Cardiac muscle cell (in vitro differentiated cells and primary cell): ENCODE measurements around the gene SNORC. TPM values are rescaled to one million over a fixed set of nuclear protein-coding genes. Genes with fewer than 3 reads are reported as not detected.

Experiments used
- DNase-seq, 2 donors: peaks; one replicate each; pipeline versions ENCODE4 v3.0.0 to v3.0.0-alpha.2; 2010 to 2017; ENCODE audit warnings: low read depth in 1 of 2, low spot score in 1 of 2
- H3K27ac ChIP-seq: fragments of 200-600 bp; sonication (generic); 2 replicates; pipeline ENCODE4 v1.5.1; 2016
- H3K27me3 ChIP-seq: fragments of 200-600 bp; sonication (generic); 2 replicates; pipeline ENCODE4 v1.6.0; 2016; ENCODE audit warnings: control low read depth
- H3K36me3 ChIP-seq: fragments of 200-600 bp; sonication (generic); 2 replicates; pipeline ENCODE4 v1.5.1; 2016; ENCODE audit warnings: control low read depth
- H3K4me1 ChIP-seq: fragments of 200-600 bp; sonication (generic); 2 replicates; pipeline ENCODE4 v1.8.1; 2017; ENCODE audit warnings: low read depth, mild to moderate bottlenecking, mixed run types
- H3K4me3 ChIP-seq: fragments of 200-600 bp; sonication (generic); 2 replicates; pipeline ENCODE4 v1.5.1; 2016; ENCODE audit warnings: mild to moderate bottlenecking
- H3K9me3 ChIP-seq: fragments of 200-600 bp; sonication (generic); 2 replicates; pipeline ENCODE4 v1.5.1; 2017; ENCODE audit warnings: low read depth, mild to moderate bottlenecking, control low read depth
- polyA plus RNA-seq: library from polyadenylated mRNA; unstranded; fragments of >200 nt; fragmentation: Nextera tagmentation; extraction: Ambion mirVana; gene quantifications from 2 replicates; pipeline ENCODE4 v1.2.1, GENCODE V29; 2016
- total RNA-seq: library from RNA; depleted of rRNA; stranded (reverse); fragments of >200 nt; gene quantifications from 2 replicates; pipeline ENCODE4 v1.2.3, GENCODE V29; 2016
- TF ChIP-seq, protein P1 (sequence below): IDR thresholded peaks from 2 replicates; pipeline ENCODE4 v1.5.1; 2012; ENCODE audit warnings: low read depth, mild to moderate bottlenecking, low read length

SNORC gene
- total and polyA plus RNA-seq, 2 experiments from 2014 or later: 2.3 to 13.1 TPM

DNA sequence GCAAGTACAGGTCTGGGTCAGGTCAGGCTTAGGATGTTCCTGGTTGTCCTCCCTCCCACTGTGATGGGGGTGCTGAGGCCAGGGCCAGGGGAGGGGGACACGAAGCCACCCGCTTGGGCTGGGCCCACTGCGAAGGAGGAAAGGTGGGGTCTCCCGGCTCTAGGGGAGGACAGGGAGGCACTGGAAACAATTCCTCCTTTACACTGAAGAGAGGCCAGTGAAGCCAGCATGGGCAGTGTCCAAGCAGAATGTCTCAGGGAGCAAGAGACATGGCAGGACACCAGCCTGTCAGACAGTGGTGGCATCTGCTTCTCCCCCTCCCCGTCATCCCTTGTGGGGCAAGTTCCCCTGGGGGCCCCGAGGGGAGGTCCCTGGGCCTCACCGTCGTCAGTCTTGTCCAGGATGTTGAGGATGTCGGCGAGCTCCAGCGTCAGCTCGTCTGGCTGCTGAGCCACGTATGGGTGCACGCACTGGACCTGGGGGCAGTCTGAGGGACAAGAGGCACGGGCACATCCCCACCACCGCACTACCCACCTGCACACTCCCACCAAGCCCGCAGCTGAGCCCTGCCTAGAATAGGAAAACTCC, 10.8 kb downstream of the SNORC start:
- Histone ChIP-seq H3K4me3 (no peak overlapping the region), H3K4me1 (no peaks in the 10 kb centered on the region), H3K27ac (no peak overlapping the region), H3K27me3 (peaks cover 22% of the 10 kb centered on the region), H3K36me3 (no peaks in the 10 kb centered on the region), H3K9me3 (no peaks in the 10 kb centered on the region)
- TF ChIP-seq, protein P1, sequence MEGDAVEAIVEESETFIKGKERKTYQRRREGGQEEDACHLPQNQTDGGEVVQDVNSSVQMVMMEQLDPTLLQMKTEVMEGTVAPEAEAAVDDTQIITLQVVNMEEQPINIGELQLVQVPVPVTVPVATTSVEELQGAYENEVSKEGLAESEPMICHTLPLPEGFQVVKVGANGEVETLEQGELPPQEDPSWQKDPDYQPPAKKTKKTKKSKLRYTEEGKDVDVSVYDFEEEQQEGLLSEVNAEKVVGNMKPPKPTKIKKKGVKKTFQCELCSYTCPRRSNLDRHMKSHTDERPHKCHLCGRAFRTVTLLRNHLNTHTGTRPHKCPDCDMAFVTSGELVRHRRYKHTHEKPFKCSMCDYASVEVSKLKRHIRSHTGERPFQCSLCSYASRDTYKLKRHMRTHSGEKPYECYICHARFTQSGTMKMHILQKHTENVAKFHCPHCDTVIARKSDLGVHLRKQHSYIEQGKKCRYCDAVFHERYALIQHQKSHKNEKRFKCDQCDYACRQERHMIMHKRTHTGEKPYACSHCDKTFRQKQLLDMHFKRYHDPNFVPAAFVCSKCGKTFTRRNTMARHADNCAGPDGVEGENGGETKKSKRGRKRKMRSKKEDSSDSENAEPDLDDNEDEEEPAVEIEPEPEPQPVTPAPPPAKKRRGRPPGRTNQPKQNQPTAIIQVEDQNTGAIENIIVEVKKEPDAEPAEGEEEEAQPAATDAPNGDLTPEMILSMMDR: no peak
- no peak for DNase-seq

DNA sequence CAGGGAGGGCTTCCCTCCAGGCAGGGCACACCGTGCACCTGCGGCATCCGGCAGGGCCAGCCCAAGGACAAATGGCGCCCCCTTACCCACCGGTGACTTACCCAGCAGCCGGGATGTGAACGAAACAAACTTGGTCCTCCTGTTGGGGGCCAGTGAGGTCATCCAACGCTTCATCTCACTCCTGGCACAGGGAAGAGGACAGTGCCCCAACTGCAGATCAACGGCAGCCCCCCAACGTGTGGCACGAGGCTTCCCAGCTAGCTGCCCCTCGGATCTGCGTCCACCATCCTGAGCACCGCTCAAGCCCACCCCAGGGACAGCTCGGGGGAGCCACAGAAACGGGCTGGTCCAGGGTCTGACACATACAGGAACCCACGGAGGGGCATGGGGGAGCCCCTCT, 12.0 kb downstream of the SNORC start:
- Histone ChIP-seq H3K4me1 (no peaks in the 10 kb centered on the region), H3K4me3 (no peak overlapping the region), H3K27ac (no peak overlapping the region), H3K27me3 (peaks cover 9% of the 10 kb centered on the region), H3K36me3 (no peaks in the 10 kb centered on the region), H3K9me3 (no peaks in the 10 kb centered on the region)
- DNase-seq: no peak
- TF ChIP-seq, protein P1: no peak

DNA sequence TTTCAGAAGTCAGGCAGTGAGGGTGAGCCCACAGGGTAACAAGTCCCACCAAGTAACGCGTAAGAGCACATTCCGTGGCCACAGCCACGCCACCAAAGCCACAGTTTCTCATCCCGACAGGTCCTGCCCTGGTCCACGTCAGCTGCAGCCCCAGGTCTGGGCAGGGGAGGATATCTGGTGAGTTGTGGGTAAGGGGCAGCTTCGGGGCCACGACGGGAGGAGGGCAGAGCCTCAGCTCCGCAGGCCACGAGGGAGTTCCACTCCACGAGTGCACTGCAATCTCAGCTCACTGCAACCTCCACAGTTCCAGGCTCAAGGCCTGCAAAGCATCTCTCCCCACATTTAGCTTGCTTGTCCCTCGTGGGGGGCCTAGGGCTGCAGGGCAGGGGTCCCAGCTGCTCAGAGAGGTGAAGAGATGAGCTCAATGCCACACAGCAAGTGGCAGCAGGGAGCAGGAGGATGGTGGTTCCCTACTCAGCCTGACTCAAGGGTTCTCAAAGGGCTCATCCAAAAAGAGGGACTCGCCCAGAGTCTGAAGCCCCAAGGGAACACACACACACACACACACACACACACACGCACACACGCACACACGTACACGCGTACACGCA, 12.5 kb downstream of the SNORC start:
- Histone ChIP-seq H3K36me3 (no peaks in the 10 kb centered on the region), H3K27me3 (peaks cover 4% of the 10 kb centered on the region), H3K4me1 (no peaks in the 10 kb centered on the region), H3K9me3 (no peaks in the 10 kb centered on the region), H3K4me3 (no peak overlapping the region), H3K27ac (no peak overlapping the region)
- DNase-seq: no peak
- TF ChIP-seq, protein P1: no peak

DNA sequence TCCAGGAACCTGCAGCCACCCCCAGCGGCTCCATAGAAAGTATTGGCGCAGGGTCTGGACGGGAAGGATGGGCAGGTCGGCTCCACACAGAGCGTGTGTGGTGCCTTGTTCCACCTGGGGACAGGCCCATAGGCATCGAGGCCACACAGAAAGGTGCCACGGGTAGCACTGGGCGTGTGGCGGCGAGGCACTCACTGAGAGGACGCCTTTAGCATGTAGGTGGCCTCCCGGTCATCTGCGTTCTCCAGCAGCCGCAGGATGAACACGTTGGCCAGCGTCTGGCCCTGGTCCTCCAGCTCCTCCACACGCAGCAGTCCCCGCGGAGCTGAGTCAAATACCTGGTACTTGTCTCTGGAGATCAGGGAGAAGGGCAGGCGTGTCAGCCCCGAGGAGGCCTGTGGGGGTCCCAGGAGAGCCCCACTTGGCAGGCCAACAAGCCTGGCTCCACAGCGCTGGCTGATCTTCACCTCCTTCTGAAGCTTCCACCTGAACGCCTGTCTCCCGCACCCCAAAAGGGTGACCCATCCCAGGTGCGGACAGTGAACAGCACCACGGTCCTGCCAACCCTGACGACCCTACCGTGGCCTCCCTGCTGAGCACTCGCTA, 13.2 kb downstream of the SNORC start:
- H3K4me3 ChIP-seq: no peak overlapping the region
- no peaks in the 10 kb centered on the region for H3K27me3 ChIP-seq
- H3K36me3 ChIP-seq: no peaks in the 10 kb centered on the region
- TF ChIP-seq, protein P1: no peak
- no peak for DNase-seq
- H3K27ac ChIP-seq: no peak overlapping the region
- H3K9me3 ChIP-seq: no peaks in the 10 kb centered on the region
- no peaks in the 10 kb centered on the region for H3K4me1 ChIP-seq

DNA sequence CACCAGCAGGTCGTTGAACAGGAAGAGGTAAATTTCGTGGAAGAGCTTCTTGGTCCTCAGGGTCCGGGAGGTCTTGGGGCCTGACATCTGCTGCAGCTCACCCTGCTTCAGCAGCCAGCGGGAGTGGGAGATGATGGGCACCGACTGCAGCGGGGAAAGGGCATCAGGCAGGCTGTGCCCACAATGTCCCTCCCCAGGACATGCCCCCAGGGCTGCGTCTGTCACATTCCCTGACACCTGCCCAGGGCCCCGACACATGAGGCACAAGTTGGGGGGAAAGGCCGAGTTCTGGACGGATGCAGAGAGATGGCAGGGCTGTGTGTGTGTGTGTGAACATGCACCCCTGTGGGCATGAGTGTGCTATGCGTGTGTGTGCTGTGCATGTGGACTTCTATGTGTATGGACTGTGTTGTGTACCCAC, 13.9 kb downstream of the SNORC start:
- DNase-seq: no peak
- no peaks in the 10 kb centered on the region for H3K9me3 ChIP-seq
- H3K27me3 ChIP-seq: no peaks in the 10 kb centered on the region
- H3K4me1 ChIP-seq: no peaks in the 10 kb centered on the region
- H3K4me3 ChIP-seq: no peak overlapping the region
- TF ChIP-seq, protein P1: no peak
- H3K36me3 ChIP-seq: no peaks in the 10 kb centered on the region
- no peak overlapping the region for H3K27ac ChIP-seq
